IgD-negative memory B cell (primary cell): Measurements from ENCODE around the gene SPRY1. TPM values are rescaled to one million over a fixed set of nuclear protein-coding genes. Genes with fewer than 3 reads are reported as not detected.

ENCODE experiments used
- H3K27ac Mint-ChIP-seq, 3 donors: one replicate each; pipeline ENCODE4 v1.8.0; 2020 to 2022; ENCODE audit warnings: mild to moderate bottlenecking in 3 of 3, mixed read lengths in 3 of 3, moderate library complexity in 1 of 3
- H3K27me3 Mint-ChIP-seq: one replicate; pipeline ENCODE4 v1.8.0; 2021; ENCODE audit warnings: mixed read lengths
- H3K36me3 Mint-ChIP-seq: one replicate; pipeline ENCODE4 v1.8.0; 2020; ENCODE audit warnings: mild to moderate bottlenecking, mixed read lengths
- H3K4me1 Mint-ChIP-seq, 3 donors: one replicate each; pipeline ENCODE4 v1.8.0; 2020 to 2022; ENCODE audit warnings: mixed read lengths in 3 of 3, mild to moderate bottlenecking in 1 of 3
- H3K4me3 Mint-ChIP-seq, 4 donors: one replicate each; pipeline ENCODE4 v1.8.0; 2020 to 2022; ENCODE audit warnings: mild to moderate bottlenecking in 4 of 4, mixed read lengths in 4 of 4, moderate library complexity in 3 of 4
- H3K9me3 Mint-ChIP-seq, 3 donors: one replicate each; pipeline ENCODE4 v1.8.0; 2020 to 2021; ENCODE audit warnings: mixed read lengths in 3 of 3, mild to moderate bottlenecking in 1 of 3
- polyA plus RNA-seq: library from polyadenylated mRNA; unstranded; fragments of 300-500 nt; fragmentation: Illumina TruSeq; gene quantifications from one replicate; pipeline ENCODE4 v1.2.3, GENCODE V29; 2021

The SPRY1 gene
- polyA plus RNA-seq, 1 donor from 2014 or later = not detected

- Mint-ChIP-seq H3K4me1 (peaks cover 5 to 10% (median 8%) of the 10 kb centered on the region in 3 donors), H3K27me3 (peaks cover 1% of the 10 kb centered on the region), H3K36me3 (peaks cover 5% of the 10 kb centered on the region), H3K27ac (no peak overlapping the region), H3K4me3 (no peak overlapping the region), H3K9me3 (no peaks in the 10 kb centered on the region)
These were observed 35.3 kb upstream of the SPRY1 start for GRCh38 chr4:123361195-123361861.

- H3K4me3 Mint-ChIP-seq = no peak overlapping the region
- H3K27ac Mint-ChIP-seq = no peak overlapping the region
- peaks cover 5 to 10% (median 8%) of the 10 kb centered on the region in 3 donors for H3K4me1 Mint-ChIP-seq
- H3K9me3 Mint-ChIP-seq = peaks cover 0 to 1% (median 0%) of the 10 kb centered on the region in 3 donors
- H3K36me3 Mint-ChIP-seq = peaks cover 5% of the 10 kb centered on the region
- peaks cover 1% of the 10 kb centered on the region for H3K27me3 Mint-ChIP-seq
These were observed 34.5 kb upstream of the SPRY1 start for GRCh38 chr4:123362103-123362502.

DNA sequence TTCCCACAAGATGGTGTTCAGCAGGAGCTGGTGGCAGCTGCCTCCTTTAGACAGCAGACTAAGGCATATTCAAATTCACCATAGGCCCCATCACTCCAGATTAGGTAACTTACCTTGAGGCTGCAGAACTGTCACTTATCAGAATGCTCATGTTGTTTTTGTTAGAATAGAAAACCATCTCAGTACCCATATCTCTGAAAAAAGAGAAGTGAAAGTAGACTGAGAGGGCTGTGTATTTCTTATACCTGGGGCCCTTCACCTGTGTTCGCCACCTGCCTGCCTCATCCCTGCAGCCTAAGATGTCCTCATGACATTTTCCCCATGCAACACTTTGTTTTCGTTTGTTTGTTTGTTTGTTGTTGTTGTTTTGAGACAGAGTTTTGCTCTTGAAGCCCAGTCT is 32.9 kb upstream of the SPRY1 start:
- peaks cover 5% of the 10 kb centered on the region for H3K36me3 Mint-ChIP-seq
- peak overlapping the region in 1 of 3 donors; percentile 12 for H3K27ac Mint-ChIP-seq
- H3K27me3 Mint-ChIP-seq = no peaks in the 10 kb centered on the region
- H3K4me3 Mint-ChIP-seq = peak overlapping the region in 1 of 4 donors; percentile 60
- peaks cover 0 to 1% (median 0%) of the 10 kb centered on the region in 3 donors for H3K9me3 Mint-ChIP-seq
- H3K4me1 Mint-ChIP-seq = peaks cover 5 to 10% (median 8%) of the 10 kb centered on the region in 3 donors

GRCh38 chr4:123364906-123365305 is 31.7 kb upstream of the SPRY1 start:
- Mint-ChIP-seq H3K36me3 (peaks cover 3% of the 10 kb centered on the region), H3K4me3 (no peak overlapping the region), H3K27ac (no peak overlapping the region), H3K27me3 (no peaks in the 10 kb centered on the region), H3K9me3 (peaks cover 0 to 1% (median 0%) of the 10 kb centered on the region in 3 donors), H3K4me1 (peaks cover 5 to 10% (median 8%) of the 10 kb centered on the region in 3 donors)

DNA sequence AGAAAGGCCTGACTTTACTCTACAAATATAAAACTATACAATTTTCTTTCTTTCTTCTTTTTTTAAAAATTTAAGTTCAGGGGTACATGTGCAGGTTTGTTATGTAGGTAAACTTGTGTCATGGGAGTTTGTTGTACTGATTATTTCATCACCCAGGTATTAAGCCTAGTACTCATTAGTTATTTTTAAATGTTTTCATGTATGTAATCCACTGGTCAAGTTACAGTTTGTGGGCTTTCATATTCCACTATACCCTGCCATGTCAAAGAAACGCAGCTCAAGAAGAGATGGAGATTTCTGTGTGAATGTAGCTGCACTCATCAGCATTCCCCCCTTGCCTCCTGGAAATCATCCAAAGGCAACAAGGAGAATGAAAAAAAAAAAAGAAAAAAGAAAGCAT is 31.2 kb upstream of the SPRY1 start:
- Mint-ChIP-seq H3K9me3 (peaks cover 0 to 1% (median 0%) of the 10 kb centered on the region in 3 donors), H3K36me3 (peaks cover 3% of the 10 kb centered on the region), H3K4me3 (no peak overlapping the region), H3K4me1 (peaks cover 5 to 10% (median 8%) of the 10 kb centered on the region in 3 donors), H3K27me3 (no peaks in the 10 kb centered on the region), H3K27ac (no peak overlapping the region)

DNA sequence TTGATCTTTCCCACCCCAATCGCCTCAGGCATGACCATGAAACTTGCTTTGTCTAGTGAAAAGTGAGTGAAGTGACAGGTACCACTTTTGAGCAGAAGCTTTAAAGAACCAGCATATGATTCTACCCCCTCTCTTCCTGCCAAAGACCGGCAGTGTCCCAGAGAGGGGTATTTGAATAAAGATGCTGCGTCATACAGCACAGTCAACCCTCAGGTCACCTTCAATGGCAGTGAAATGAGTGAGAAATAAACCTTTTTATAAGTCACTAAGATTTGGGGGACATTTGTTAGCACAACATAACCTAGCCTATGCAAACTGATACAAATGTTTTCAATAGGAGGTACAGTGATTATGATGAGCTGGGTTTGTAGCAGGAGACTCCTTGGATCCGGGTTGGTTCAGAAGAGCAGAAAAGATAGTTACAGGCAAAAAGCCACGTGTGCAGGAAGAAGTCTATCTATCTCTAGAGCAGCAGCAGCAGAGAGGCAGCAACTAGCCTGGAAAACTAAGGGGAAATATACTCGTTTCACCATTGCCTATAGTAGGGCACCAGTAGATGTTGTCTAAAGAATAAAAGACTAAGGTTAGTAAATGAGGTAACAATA is 30.3 kb upstream of the SPRY1 start:
- no peaks in the 10 kb centered on the region for H3K27me3 Mint-ChIP-seq

GRCh38 chr4:123378794-123379193 is 17.8 kb upstream of the SPRY1 start:
- Mint-ChIP-seq H3K9me3 (peaks cover 0 to 7% (median 3%) of the 10 kb centered on the region in 3 donors), H3K4me1 (peaks cover 0 to 1% (median 0%) of the 10 kb centered on the region in 3 donors), H3K27ac (no peak overlapping the region), H3K4me3 (no peak overlapping the region), H3K36me3 (peaks cover 1% of the 10 kb centered on the region), H3K27me3 (peaks cover 5% of the 10 kb centered on the region)

More for the DNA sequence above, 30.3 kb upstream of the SPRY1 start:
- Mint-ChIP-seq H3K27ac (no peak overlapping the region), H3K4me1 (peaks cover 5 to 10% (median 8%) of the 10 kb centered on the region in 3 donors), H3K4me3 (no peak overlapping the region), H3K36me3 (peaks cover 5% of the 10 kb centered on the region), H3K9me3 (peaks cover 0 to 1% (median 0%) of the 10 kb centered on the region in 3 donors)

- Mint-ChIP-seq H3K4me3 (no peak overlapping the region), H3K9me3 (peaks cover 0 to 5% (median 1%) of the 10 kb centered on the region in 3 donors), H3K27ac (no peak overlapping the region), H3K36me3 (peaks cover 1% of the 10 kb centered on the region), H3K4me1 (peaks cover 0 to 1% (median 0%) of the 10 kb centered on the region in 3 donors), H3K27me3 (peaks cover 5% of the 10 kb centered on the region)
These were observed 17.2 kb upstream of the SPRY1 start for GRCh38 chr4:123379392-123379791.

GRCh38 chr4:123380728-123381716 is 15.6 kb upstream of the SPRY1 start:
- Mint-ChIP-seq H3K36me3 (peaks cover 1% of the 10 kb centered on the region), H3K4me1 (peaks cover 0 to 1% (median 0%) of the 10 kb centered on the region in 3 donors), H3K27me3 (peaks cover 5% of the 10 kb centered on the region), H3K9me3 (no peaks in the 10 kb centered on the region), H3K27ac (no peak overlapping the region), H3K4me3 (no peak overlapping the region)

DNA sequence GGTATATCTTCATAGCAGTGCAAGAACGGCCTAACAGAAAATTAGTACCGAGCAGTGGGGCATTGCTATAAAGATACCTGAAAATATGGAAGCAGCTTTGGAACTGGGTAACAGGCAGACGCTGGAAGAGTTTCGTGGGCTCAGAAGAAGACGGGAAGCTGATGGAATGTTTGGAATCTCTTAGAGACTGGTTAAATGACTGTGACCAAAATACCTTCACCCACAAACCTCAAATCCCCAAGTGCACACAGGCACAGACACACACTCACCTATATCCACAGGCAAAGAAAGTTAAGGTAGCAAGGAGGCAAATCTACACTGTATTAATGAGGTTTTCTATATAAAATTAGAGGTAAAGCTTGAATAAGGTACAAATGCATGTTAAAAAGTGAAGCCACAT is 14.6 kb upstream of the SPRY1 start:
- Mint-ChIP-seq H3K27me3 (peaks cover 2% of the 10 kb centered on the region), H3K36me3 (peaks cover 1% of the 10 kb centered on the region), H3K4me1 (peaks cover 0 to 1% (median 0%) of the 10 kb centered on the region in 3 donors), H3K27ac (no peak overlapping the region), H3K4me3 (no peak overlapping the region), H3K9me3 (no peaks in the 10 kb centered on the region)

DNA sequence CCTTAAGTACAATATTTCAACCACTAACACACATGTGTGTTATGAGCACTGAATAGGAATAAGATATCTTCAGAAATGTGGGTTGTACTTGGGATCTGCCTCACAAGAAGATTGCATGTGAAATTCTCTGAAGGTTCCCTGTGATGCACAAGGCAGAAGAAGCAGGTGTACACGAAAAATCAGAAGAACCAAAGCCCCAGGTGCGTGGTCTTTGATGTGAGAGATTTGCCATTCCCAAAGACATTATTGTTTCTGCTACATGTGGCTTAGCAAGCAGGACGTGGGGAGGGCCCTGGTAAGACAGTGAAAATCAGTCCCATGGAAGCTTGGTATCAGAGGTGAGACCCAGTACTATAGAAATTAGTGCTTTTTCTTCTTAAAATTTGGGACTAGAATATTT is 13.0 kb upstream of the SPRY1 start:
- no peak overlapping the region for H3K27ac Mint-ChIP-seq
- H3K4me1 Mint-ChIP-seq = peaks cover 0 to 1% (median 0%) of the 10 kb centered on the region in 3 donors
- no peaks in the 10 kb centered on the region for H3K27me3 Mint-ChIP-seq
- no peak overlapping the region for H3K4me3 Mint-ChIP-seq
- no peaks in the 10 kb centered on the region for H3K9me3 Mint-ChIP-seq
- H3K36me3 Mint-ChIP-seq = peaks cover 1% of the 10 kb centered on the region

DNA sequence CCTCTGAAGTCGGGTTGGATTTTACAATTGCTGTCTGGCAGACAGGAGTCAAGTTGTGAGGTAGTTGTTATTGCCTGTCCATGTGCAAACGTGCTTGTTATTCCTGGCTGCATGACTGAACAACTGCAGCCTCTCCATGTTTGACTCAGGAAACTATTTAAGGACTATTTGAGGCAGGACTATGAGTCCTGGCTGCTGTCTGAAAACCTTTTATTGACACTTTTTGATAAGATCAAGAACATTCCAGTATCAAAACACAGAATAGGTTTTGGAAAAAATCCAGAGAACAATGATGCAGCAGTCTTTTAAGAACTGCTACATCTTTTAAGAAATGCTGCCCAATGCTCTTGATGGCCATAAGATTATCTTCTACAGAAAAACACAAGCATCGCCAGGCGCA is 10.0 kb upstream of the SPRY1 start:
- Mint-ChIP-seq H3K27ac (no peak overlapping the region), H3K9me3 (no peaks in the 10 kb centered on the region), H3K27me3 (peaks cover 3% of the 10 kb centered on the region), H3K4me3 (no peak overlapping the region), H3K36me3 (peaks cover 1% of the 10 kb centered on the region), H3K4me1 (no peaks in the 10 kb centered on the region)

DNA sequence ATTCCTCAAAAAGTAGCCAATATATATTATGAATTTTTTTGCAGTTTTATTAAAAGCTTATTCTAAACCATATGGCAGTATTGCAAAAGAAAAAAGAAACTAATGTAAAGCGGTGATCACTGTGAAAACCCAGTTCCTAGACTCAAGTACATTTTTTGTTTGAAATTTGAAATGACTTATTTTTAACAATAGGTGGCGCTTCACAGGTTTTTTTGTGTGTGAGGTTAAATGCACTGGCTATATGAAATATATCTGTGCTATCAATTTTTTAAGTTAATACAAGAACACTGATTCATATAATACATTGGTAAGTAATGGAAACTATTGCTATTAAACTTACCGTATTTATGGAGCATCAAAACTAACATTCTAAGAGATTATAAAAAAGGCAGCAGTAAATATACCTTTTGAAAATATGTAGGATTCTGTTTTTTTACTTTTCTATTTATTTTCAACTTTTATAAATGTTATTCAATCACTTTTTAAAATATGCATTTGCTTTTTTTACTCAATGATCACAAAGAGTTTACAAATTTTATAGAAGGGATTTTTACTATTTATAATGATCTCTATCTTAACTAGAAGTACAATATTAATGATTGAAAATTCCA is 5.6 kb upstream of the SPRY1 start:
- H3K36me3 Mint-ChIP-seq = no peaks in the 10 kb centered on the region
- peaks cover 3% of the 10 kb centered on the region for H3K27me3 Mint-ChIP-seq
- H3K27ac Mint-ChIP-seq = no peak overlapping the region
- H3K4me1 Mint-ChIP-seq = no peaks in the 10 kb centered on the region
- no peak overlapping the region for H3K4me3 Mint-ChIP-seq
- no peaks in the 10 kb centered on the region for H3K9me3 Mint-ChIP-seq

GRCh38 chr4:123393721-123394120 is 2.9 kb upstream of the SPRY1 start:
- Mint-ChIP-seq H3K27ac (no peak overlapping the region), H3K36me3 (no peaks in the 10 kb centered on the region), H3K4me3 (no peak overlapping the region), H3K27me3 (peaks cover 19% of the 10 kb centered on the region), H3K4me1 (peaks cover 2 to 11% (median 9%) of the 10 kb centered on the region in 3 donors), H3K9me3 (no peaks in the 10 kb centered on the region)
